NCI-H526 (cell line): ENCODE measurements around the gene EP300.
A peak's percentile ranks its signal among the peaks of the same experiment; 100 is the strongest.
"Not testable (repeated sequence)": the region's sequence is repeated elsewhere in the genome, so short reads cannot be mapped to it uniquely, and the experiment has no call there.

Experiments used
- DNase-seq, 2 experiments: peaks; one replicate each; lab custom pipeline; 2025; lab: John Stamatoyannopoulos, UW

Gene EP300

DNA sequence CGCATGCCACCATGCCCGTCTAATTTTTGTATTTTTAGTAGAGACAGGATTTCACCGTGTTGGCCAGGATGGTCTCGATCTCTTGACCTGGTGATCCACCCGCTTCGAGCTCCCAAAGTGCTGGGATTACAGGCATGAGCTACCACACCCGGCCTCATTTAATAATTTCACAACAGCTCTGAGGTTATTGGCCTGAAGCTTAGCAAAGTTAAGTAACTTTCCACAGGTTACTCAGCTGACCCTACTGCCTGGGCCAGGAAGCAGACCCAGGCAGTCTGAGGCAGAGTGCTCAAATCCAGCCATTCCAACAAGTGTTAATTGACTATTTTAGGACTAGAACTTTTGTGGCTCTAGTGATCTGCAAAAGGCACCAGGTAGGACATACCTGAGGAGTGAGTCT, 60.5 kb downstream of the EP300 start:
- DNase-seq = no peak

DNA sequence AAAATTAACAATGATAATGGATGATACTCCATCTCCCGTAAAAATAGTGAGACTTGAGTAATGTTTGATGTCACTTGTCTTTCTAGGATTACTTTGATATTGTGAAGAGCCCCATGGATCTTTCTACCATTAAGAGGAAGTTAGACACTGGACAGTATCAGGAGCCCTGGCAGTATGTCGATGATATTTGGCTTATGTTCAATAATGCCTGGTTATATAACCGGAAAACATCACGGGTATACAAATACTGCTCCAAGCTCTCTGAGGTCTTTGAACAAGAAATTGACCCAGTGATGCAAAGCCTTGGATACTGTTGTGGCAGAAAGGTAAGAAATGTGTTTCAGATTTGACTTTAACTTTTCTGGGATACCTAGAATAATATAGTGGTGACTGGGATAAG, 64.7 kb downstream of the EP300 start:
- no peak for DNase-seq

DNA sequence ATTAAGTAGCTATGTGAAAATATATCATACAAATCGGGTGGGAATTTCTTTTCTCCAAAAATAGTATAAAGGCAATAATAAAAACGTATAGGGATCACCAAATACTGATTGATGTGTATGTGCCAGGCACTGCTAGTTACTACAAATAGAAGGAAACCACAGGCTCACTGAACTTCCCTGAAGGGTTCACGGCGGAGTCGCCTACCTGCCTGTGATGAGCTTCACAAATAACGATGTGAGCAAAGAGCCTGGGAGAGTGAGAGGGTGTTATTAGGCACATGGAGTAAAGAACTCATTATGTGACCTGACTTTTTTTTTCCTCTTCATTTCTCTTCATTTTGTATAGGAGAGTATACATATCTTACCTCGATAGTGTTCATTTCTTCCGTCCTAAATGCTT, 76.8 kb downstream of the EP300 start:
- no peak for DNase-seq

DNA sequence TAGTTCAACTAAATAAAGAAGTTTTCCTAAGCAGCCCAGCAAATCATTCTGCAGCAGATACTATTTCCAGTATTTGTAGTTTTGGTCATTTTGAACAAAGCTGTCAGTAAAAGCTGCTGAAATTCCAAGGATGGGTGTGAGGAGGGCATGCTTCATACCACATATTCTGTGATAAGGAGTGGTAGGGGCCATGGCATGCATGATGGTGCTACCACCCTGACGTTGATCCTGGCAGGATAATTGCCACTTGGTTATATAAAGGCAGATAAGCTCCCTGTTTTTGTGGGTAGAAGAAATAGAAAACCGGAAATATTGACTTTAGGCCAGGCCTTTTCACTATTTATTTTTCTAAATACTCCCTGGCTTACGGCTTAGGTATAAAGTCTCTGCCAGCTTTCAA, 79.6 kb downstream of the EP300 start:
- no peak for DNase-seq

DNA sequence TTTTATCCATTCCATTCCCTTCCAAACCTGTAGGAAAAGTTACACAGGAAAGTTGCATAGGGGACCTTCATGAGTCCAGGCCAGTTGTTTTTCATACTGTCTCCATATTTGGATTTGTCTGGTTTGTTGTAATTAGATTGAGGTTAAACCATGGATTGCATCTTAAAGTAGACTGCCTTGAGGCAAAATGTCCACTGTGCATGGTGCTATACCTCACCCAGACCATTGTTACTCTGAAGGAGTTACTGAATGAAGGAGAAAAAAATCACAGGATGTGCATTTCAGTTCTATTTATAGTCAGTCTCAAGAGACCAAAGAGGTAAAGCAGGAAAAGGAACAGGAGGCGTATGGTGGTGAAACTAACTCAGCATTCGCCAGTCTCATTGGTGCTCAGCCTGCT, 83.2 kb downstream of the EP300 start:
- no peak for DNase-seq

DNA sequence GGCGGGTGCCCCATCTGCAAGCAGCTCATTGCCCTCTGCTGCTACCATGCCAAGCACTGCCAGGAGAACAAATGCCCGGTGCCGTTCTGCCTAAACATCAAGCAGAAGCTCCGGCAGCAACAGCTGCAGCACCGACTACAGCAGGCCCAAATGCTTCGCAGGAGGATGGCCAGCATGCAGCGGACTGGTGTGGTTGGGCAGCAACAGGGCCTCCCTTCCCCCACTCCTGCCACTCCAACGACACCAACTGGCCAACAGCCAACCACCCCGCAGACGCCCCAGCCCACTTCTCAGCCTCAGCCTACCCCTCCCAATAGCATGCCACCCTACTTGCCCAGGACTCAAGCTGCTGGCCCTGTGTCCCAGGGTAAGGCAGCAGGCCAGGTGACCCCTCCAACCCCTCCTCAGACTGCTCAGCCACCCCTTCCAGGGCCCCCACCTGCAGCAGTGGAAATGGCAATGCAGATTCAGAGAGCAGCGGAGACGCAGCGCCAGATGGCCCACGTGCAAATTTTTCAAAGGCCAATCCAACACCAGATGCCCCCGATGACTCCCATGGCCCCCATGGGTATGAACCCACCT, 84.7 kb downstream of the EP300 start:
- no peak for DNase-seq

DNA sequence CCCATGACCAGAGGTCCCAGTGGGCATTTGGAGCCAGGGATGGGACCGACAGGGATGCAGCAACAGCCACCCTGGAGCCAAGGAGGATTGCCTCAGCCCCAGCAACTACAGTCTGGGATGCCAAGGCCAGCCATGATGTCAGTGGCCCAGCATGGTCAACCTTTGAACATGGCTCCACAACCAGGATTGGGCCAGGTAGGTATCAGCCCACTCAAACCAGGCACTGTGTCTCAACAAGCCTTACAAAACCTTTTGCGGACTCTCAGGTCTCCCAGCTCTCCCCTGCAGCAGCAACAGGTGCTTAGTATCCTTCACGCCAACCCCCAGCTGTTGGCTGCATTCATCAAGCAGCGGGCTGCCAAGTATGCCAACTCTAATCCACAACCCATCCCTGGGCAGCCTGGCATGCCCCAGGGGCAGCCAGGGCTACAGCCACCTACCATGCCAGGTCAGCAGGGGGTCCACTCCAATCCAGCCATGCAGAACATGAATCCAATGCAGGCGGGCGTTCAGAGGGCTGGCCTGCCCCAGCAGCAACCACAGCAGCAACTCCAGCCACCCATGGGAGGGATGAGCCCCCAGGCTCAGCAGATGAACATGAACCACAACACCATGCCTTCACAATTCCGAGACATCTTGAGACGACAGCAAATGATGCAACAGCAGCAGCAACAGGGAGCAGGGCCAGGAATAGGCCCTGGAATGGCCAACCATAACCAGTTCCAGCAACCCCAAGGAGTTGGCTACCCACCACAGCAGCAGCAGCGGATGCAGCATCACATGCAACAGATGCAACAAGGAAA, 85.4 kb downstream of the EP300 start:
- no peak for DNase-seq

DNA sequence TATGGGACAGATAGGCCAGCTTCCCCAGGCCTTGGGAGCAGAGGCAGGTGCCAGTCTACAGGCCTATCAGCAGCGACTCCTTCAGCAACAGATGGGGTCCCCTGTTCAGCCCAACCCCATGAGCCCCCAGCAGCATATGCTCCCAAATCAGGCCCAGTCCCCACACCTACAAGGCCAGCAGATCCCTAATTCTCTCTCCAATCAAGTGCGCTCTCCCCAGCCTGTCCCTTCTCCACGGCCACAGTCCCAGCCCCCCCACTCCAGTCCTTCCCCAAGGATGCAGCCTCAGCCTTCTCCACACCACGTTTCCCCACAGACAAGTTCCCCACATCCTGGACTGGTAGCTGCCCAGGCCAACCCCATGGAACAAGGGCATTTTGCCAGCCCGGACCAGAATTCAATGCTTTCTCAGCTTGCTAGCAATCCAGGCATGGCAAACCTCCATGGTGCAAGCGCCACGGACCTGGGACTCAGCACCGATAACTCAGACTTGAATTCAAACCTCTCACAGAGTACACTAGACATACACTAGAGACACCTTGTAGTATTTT, 86.1 kb downstream of the EP300 start:
- no peak for DNase-seq

DNA sequence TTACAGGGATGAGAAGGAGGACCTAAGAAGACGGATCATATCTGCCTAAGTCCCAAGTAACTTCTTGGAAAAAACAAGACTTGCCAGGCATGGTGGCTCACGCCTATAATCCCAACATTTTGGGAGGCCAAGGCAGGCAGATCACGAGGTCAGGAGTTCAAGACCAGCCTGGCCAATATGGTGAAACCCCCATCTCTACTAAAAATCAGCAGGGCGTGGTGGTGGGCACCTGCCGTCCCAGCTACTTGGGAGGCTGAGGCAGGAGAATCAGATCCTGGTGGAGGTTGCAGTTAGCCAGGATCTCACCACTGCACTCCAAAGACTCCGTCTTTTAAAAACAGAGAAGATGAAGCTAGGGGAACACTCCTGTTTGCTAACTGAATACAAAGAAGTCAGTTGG, 88.0 kb downstream of the EP300 start:
- DNase-seq = not testable (repeated sequence)

DNA sequence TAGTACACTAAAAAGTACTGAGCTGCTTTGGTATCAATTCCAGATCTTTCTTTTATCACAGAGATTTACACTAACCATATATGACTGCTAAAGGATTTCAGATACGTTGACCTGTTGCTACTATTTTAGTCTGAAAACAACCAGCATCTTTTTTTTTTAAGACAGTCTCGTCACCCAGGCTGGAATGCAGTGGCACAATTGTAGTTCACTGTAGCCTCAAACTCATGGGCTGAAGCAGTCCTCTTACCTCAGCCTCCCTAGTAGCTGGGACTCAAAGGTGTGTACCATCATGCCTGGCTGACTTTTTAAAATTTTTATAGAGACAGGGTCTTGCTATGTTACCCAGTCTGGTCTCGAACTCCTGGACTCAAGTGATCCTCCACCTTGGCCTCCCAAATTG, 88.5 kb downstream of the EP300 start:
- no peak for DNase-seq

DNA sequence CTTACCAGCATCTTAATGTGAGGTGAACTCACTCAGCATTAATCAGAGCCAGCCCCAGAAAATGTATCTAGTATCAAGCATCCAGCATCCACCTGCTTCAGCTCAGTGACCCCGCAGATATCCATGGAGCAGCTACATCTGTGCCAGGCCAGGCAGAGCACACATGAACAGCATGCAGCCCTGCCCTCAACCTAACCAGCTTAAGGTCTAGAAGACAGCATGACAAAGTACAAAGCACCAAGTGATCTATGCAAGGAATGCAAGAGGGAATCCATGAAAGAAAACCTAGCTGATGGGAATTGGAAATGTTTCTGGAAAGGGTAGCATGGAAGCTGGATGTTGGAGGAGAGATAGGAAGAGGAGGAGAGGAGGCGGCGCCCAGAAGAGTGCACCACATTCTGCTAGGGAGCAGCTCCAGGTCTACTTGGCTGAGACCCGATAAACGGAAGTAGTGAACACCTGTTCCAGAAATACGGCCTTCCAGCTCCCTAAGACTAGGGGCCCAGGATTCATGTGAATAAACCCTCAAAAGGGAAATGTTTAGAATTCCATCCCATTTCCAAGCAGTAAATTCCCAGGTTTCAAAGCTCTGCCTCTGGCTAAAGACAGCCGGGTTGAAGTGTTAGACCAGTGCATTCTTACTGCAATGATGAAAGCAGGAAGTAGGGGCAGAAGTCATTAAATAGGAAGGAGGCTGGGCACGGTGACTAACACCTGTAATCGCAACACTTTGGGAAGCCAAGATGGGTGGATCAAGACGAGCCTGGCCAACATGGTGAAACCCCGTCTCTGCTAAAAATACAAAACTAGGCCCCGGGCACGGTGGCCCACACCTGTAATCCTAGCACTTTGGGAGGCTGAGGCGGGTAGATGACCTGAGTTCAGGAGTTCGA, 89.2 kb downstream of the EP300 start:
- DNase-seq = no peak

DNA sequence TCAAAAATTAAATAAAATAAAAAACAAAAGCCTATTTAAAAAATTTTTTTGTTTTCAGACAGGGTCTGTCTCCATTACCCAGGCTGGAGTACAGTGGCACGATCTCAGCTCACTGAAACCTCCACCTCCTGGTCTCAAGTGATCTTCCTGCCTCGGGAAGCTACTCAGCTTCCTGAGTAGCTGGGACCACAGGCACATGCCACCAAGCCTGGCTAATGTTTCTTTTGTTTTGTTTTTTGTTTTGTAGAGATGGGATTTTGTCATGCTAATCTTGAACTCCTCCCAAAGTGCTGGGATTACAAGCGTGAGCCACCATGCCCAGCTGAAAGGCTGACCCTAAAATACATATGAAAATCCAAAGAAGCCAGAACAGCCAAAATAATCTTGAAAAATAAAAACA, 92.3 kb downstream of the EP300 start:
- no peak for DNase-seq

DNA sequence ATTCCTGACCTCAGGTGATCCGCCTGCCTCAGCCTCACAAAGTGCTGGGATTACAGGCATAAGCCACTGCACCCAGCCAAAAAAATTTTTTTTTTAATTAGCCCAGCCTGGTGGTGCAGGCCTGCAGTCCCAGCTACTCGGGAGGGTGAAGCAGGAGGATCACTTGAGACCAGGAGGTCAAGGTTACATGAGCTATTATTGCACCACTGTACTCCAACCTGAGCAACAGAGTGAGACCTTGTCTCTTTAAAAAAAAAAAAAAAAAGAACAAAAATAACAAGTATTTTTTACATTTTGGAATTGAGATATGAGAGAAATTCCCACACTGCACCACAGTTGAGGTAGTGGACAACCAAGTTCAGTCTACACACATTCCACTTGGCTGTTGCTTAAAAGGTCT, 99.1 kb downstream of the EP300 start:
- DNase-seq = no peak

DNA sequence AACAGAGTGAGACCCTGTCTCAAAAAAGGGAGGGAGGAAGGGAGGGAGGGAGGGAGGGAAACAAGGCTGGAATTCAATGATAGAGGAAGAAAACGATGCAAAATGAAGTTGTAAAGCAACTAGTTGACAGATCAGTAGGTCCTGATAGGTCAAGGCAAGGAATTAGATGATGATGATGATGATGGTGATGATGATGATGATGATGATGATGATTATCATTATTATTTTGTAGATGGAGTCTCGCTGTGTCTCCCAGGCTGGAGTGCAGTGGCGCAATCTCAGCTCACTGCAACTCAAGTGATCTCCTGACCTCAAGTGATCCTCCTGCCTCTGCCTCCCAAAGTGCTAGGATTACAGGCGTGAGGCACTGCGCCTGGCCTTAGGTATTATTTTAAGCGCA, 101.4 kb downstream of the EP300 start:
- DNase-seq = no peak

DNA sequence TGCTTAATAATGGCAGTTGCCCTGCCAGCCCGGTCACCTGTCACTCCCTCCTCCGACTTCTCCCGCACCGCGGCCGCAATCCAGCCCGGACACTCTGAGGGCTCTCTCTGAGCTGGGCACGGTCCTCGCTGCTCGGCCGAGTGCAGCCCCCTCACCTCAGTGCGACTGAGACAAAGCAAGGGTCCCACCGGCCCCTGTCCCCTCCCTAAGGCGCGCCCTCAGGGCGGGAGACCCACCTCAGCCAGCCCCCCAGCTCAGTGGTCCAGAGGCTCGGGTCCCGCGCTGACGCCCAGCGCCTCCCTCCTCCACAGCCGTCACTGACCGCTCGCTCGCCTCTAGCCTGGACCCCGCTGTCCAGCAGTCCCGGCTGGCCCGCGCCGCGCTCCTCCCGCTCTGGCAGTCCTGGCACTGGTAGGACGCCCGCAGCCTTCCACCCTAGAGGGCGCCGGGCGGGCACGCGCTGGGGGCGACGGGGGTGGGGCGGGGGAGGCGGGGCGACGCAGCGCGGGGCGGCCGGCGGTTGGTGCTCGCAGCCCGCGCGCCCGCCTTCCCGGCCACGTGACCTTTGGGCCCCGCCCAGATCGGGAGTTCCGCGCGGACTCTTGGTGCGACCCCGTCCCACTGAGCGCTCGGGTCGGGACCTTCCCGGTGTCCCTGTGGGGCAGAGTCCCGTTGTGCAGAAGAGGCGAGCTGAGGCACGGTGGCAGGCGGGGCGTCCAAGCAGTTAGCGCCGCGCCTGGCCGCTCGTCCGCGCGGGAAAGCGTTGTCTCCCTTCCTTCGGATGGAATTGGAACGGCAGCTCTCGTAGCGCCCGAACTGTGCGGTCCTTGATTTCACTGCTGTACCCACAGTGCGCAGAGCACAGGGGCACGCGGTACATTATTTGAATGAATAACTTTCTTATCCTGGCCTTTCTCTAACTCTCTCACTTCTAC, 104.9 kb downstream of the EP300 start:
- peak; percentile 45 to 85 for DNase-seq

DNA sequence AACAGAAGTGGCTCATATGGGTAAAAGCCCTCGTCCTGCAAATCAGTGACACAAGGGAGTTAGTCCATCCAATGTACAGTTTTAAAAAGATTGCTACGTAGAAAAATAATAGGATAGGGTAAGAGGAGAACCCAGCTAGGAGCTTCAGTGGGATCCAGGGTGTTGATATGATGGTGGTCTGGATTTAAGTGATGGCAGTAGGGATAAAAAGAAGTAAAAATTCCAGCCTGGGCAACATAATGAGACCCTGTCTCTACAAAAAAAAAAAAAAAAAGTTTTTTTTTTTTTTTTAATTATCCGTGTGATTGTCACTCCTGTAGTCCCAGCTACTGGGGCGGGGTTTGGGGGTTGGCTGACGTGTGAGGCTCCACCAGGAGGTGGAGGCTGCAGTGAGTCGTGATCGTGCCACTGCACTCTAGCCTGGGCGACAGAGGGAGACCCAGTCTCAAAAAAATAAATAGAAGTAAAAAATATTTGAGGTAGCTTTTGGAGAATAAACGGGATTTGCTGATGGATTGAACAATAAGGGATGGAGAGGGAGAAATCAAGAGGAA, 105.7 kb downstream of the EP300 start:
- peak in 1 of 2 experiments; percentile 26 for DNase-seq

DNA sequence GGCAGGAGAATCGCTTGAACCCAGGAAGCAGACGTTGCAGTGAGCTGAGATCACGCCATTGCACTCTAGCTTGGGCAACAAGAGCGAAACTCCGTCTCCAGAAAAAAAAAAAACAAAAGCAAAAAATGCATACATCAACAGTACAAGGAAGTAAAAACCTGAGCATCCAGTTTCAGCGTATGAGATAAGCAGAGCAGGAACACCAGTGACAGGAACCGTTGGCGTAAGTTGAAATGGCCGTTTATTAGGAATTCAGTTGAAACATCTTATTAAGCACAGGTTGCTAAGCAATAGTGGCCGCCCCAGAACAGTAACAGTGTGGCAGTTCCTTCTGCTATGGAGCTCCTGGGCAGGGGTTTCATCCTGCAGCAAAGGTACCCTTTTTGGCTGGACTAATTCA, 108.7 kb downstream of the EP300 start:
- DNase-seq = peak in 1 of 2 experiments; percentile 19

DNA sequence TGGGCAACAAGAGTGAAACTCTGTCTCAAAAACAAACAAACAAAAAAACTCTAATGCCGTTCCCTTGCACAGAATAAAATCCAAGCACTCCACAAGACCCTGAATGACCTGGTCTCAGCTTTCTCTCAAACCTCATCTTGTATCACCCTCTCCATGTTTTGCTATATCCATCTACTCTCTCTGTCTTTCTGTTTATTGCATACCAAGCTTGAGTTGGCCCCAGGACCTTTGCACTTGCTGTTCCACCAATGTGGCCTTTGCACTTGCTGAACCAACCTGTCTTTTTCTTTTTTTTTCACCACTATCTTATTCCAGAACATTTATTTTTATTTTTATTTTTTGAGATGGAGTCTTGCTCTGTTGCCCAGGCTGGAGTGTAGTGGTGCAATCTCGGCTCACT, 110.7 kb downstream of the EP300 start:
- no peak for DNase-seq

DNA sequence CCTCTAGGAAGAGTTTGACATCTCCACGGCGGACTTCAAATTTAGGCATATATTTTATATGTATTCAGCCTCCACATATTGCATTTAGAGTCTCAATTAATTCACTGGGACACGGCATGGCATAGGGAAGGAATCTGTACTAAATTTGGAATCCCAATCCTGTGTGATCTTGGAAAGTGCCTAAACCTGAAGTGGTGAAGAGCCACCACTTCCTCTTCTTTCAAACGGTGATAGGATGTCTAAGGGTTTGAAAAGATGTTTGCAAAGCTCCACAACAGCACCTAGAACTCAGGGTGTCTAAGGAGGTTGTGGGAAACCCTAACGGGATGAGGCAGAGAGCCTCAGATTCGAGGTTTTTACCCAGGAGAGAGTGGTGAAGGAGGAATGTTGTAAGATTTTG, 111.7 kb downstream of the EP300 start:
- DNase-seq = no peak

DNA sequence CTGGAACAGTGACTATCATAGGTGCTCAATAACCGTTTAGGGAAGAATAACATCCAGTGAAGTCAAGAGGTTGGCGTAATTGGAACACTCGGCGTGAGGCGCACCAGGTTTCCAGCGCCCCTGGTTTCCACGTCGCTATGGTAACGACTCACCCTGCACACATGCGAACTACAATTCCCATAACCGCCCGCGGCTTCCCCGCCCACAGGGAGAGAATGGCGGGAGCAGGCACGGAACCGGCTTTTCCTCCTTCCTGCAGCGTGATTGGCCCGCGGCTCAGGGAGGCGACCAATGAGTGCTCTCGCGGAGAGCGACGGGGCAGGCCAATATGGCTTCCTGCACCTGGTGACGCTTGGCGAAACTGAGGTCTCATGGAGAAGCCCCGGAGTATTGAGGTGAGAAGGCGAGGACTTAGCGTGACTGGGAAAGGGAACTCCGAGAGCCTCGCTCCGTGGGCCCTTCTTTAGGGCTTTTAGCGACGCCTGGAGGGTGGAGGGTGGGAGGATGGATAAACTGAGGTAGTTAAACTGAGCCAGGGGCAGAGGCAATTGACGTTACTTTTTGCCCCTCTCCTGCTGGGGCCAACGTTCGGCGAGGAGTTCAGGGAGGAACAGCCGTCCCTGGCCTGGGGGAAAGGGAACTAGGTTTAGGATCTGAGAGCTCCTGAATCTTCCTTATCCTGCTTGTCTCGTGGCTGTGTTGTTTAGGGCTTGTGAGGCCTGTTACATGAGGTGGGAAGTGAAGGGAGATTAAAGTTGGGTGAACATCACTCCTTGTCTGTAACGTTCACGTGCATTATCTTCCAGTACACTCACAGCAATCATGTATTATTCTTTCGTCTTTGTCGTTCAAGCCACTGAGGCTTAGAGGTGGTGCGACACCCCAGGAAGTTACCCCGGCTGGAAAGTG, 112.9 kb downstream of the EP300 start, which contains the start of gene L3MBTL2:
Gene L3MBTL2 (plus strand): TSS at position 321 of the 909 bp plus-strand sequence. CDS start 51 bp downstream, at position 372.
- peak; percentile 90 to 96 for DNase-seq
